Vagina (tissue), 2 donors: ENCODE data around the gene KLHDC9.

Experiments
- POLR2A ChIP-seq, 2 donors: fragments of 450-650 bp; IDR thresholded peaks; one replicate each; pipeline ENCODE4 v1.6.1; 2017; ENCODE audit warnings: antibody characterized with exemption in 2 of 2, mild to moderate bottlenecking in 2 of 2, moderate library complexity in 2 of 2
- TF ChIP-seq, protein P1 (sequence below), 3 experiments: fragments of 450-650 bp in 2 of 3; fragments of 200-600 bp in 1 of 3; sonication (generic) in 1 of 3; IDR thresholded peaks; one replicate each; pipeline ENCODE4 v1.5.1; 2017 to 2019; ENCODE audit warnings: antibody characterized with exemption in 3 of 3, mild to moderate bottlenecking in 2 of 3, moderate library complexity in 2 of 3

GRCh38 chr1:161111117-161111516 is 13.0 kb downstream of the KLHDC9 start:
- no peak for TF ChIP-seq POLR2A (IDR thresholded peaks at IDR 0.05)
- TF ChIP-seq, protein P1, sequence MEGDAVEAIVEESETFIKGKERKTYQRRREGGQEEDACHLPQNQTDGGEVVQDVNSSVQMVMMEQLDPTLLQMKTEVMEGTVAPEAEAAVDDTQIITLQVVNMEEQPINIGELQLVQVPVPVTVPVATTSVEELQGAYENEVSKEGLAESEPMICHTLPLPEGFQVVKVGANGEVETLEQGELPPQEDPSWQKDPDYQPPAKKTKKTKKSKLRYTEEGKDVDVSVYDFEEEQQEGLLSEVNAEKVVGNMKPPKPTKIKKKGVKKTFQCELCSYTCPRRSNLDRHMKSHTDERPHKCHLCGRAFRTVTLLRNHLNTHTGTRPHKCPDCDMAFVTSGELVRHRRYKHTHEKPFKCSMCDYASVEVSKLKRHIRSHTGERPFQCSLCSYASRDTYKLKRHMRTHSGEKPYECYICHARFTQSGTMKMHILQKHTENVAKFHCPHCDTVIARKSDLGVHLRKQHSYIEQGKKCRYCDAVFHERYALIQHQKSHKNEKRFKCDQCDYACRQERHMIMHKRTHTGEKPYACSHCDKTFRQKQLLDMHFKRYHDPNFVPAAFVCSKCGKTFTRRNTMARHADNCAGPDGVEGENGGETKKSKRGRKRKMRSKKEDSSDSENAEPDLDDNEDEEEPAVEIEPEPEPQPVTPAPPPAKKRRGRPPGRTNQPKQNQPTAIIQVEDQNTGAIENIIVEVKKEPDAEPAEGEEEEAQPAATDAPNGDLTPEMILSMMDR (IDR thresholded peaks at IDR 0.05): no peak
